B cell (primary cell): ENCODE measurements around the gene SOCS3. TPM values are rescaled to one million over a fixed set of nuclear protein-coding genes. Genes with fewer than 3 reads are reported as not detected.

Experiments
- ATAC-seq: fragments of 200-7000 bp; cut with Tn5 transposase; one replicate; pipeline ENCODE4 v1.10.0; 2021; ENCODE audit warnings: low read depth, mild to moderate bottlenecking, moderate number of reproducible peaks, moderate library complexity
- CTCF ChIA-PET: fragments of 350-600 bp; sonication (Branson Sonifier 250); formaldehyde crosslinking; loops from one replicate; lab custom pipeline; 2021; ENCODE audit warnings: antibody characterized with exemption, inconsistent platforms; lab: Charles Lee
- POLR2A ChIA-PET: fragments of 350-600 bp; sonication (Branson Sonifier 250); formaldehyde crosslinking; loops from one replicate; lab custom pipeline; 2021; ENCODE audit warnings: antibody characterized with exemption; lab: Charles Lee
- DNase-seq: peaks from one replicate; pipeline ENCODE4 v3.0.0; 2013
- H2AFZ ChIP-seq: 2 replicates; pipeline ENCODE4 v1.6.1; 2012; ENCODE audit warnings: mild to moderate bottlenecking, low read depth, low read length; ENCODE audit not compliant: insufficient read depth, poor library complexity, severe bottlenecking
- H3K27ac ChIP-seq, 2 donors: 1 replicate in 1 of 2; 2 replicates in 1 of 2; pipeline ENCODE4 v1.5.1; 2012 to 2013; ENCODE audit warnings: low read length in 2 of 2, mild to moderate bottlenecking in 2 of 2, moderate library complexity in 1 of 2
- H3K27me3 ChIP-seq, 4 experiments: fragments of 200-600 bp in 1 of 4; sonication (generic) in 1 of 4; replicated peaks in 1 of 4; 1 replicate in 2 of 4; 2 replicates in 2 of 4; pipeline versions ENCODE4 v1.6.1 to v1.7.0; 2013 to 2016; ENCODE audit warnings: low read length in 3 of 4, mild to moderate bottlenecking in 2 of 4, mixed read lengths in 1 of 4, moderate library complexity in 1 of 4; ENCODE audit not compliant: insufficient read depth in 4 of 4, control insufficient read depth in 3 of 4; ENCODE audit errors: control extremely low read depth in 1 of 4
- H3K36me3 ChIP-seq, 2 experiments: replicated peaks in 1 of 2; 1 replicate in 1 of 2; 2 replicates in 1 of 2; pipeline versions ENCODE4 v1.6.1 to v1.7.1; 2013; ENCODE audit warnings: low read length in 1 of 2; ENCODE audit not compliant: insufficient read depth in 2 of 2, control insufficient read depth in 1 of 2; ENCODE audit errors: control extremely low read depth in 1 of 2, extremely low read depth in 1 of 2
- H3K4me1 ChIP-seq, 2 donors: fragments of 200-600 bp in 1 of 2; sonication (generic) in 1 of 2; 1 replicate in 1 of 2; 2 replicates in 1 of 2; pipeline versions ENCODE4 v1.5.1 to v1.6.1; 2013 to 2017; ENCODE audit warnings: low read length in 2 of 2; ENCODE audit not compliant: control insufficient read depth in 2 of 2, insufficient read depth in 2 of 2
- H3K4me2 ChIP-seq: replicated peaks from 2 replicates; pipeline ENCODE3; 2012; ENCODE audit warnings: mild to moderate bottlenecking, low read depth, low read length; ENCODE audit not compliant: poor library complexity, severe bottlenecking
- H3K4me3 ChIP-seq, 5 experiments: fragments of 200-600 bp in 1 of 5; sonication (generic) in 1 of 5; 1 replicate in 3 of 5; 2 replicates in 2 of 5; pipeline versions ENCODE4 v1.5.1 to v1.7.0; 2011 to 2016; ENCODE audit warnings: low read length in 4 of 5, mild to moderate bottlenecking in 4 of 5, low read depth in 2 of 5, control low read depth in 1 of 5, moderate library complexity in 1 of 5; ENCODE audit not compliant: insufficient read depth in 1 of 5; ENCODE audit errors: control extremely low read depth in 1 of 5, extremely low read depth in 1 of 5
- H3K79me2 ChIP-seq: fragments of 200-600 bp; sonication (generic); one replicate; pipeline ENCODE4 v1.6.0; 2016; ENCODE audit warnings: low read length; ENCODE audit not compliant: control insufficient read depth, insufficient read depth
- H3K9ac ChIP-seq: fragments of 200-600 bp; sonication (generic); 2 replicates; pipeline ENCODE4 v1.6.1; 2017; ENCODE audit warnings: mild to moderate bottlenecking, low read length, moderate library complexity
- H3K9me3 ChIP-seq, 3 donors: one replicate each; pipeline versions ENCODE4 v1.6.1 to v1.7.1; 2013; ENCODE audit warnings: low read length in 2 of 3; ENCODE audit not compliant: control insufficient read depth in 2 of 3, insufficient read depth in 1 of 3; ENCODE audit errors: control extremely low read depth in 1 of 3
- H4K20me1 ChIP-seq: 2 replicates; pipeline ENCODE4 v1.6.0; 2012; ENCODE audit warnings: mild to moderate bottlenecking, low read length; ENCODE audit not compliant: insufficient read depth, control insufficient read depth, poor library complexity, severe bottlenecking
- H3K27ac Mint-ChIP-seq: one replicate; pipeline ENCODE4 v1.8.0; 2021; ENCODE audit warnings: mixed read lengths
- H3K27me3 Mint-ChIP-seq: one replicate; pipeline ENCODE4 v1.8.0; 2021; ENCODE audit warnings: mixed read lengths
- H3K4me1 Mint-ChIP-seq: one replicate; pipeline ENCODE4 v1.8.0; 2021; ENCODE audit warnings: mixed read lengths
- H3K4me3 Mint-ChIP-seq: one replicate; pipeline ENCODE4 v1.8.0; 2021; ENCODE audit warnings: mixed read lengths
- H3K9me3 Mint-ChIP-seq: one replicate; pipeline ENCODE4 v1.8.0; 2022; ENCODE audit warnings: mixed read lengths; ENCODE audit not compliant: insufficient read depth
- EZH2 ChIP-seq: IDR thresholded peaks from 2 replicates; pipeline ENCODE4 v1.6.1; 2012; ENCODE audit warnings: borderline replicate concordance, low read depth, mild to moderate bottlenecking, moderate library complexity, low read length; ENCODE audit not compliant: insufficient read depth, poor library complexity, severe bottlenecking
- WGBS: methylation state at CpG from one replicate; pipeline ENCODE4 v1.1.5; 2013; ENCODE audit warnings: missing lambda C conversion rate; ENCODE audit not compliant: insufficient coverage; 5-methylcytosine and 5-hydroxymethylcytosine counted together
- intact Hi-C: fragments of 100-400 bp; cut with micrococcal nuclease; formaldehyde crosslinking; loops from one replicate; pipeline ENCODE4 v1.10.0; 2022
- polyA plus RNA-seq: library from polyadenylated mRNA; depleted of rRNA; stranded (reverse); fragments of >200 nt; gene quantifications from 2 replicates; pipeline ENCODE4 v1.2.3, GENCODE V29; 2012
- total RNA-seq, 2 donors: library from RNA; stranded (reverse); fragments of 120-200 nt in 1 of 2; gene quantifications; 1 replicate in 1 of 2; 2 replicates in 1 of 2; pipeline versions ENCODE4 v1.2.3 to v1.2.4, GENCODE V29; 2013 to 2022
- TF ChIP-seq, protein P1 (sequence below): fragments of 200-600 bp; IDR thresholded peaks from one replicate; pipeline ENCODE4 v1.8.0; 2022; ENCODE audit warnings: antibody characterized with exemption, mild to moderate bottlenecking

SOCS3 gene
- total and polyA plus RNA-seq, 2 donors (not counting 1 experiment from before 2014, with no cell fraction given), result 41.8 to 67.6 TPM

GRCh38 chr17:78375401-78376151 is 15.7 kb upstream of the SOCS3 start:
- POLR2A ChIA-PET, result no interaction called here
- Mint-ChIP-seq H3K27ac (no peak overlapping the region), H3K27me3 (peaks cover 3% of the 10 kb centered on the region), H3K9me3 (no peaks in the 10 kb centered on the region), H3K4me3 (no peak overlapping the region), H3K4me1 (peaks cover 12% of the 10 kb centered on the region)
- H3K4me2 ChIP-seq, result no peak overlapping the region
- CTCF ChIA-PET, result interaction anchor here (1.7 to 3.0 kb wide), 2 partner anchors 13 to 125 kb away, joined by 4 to 7 read pairs; no protein-coding TSS in a partner anchor
- no peak overlapping the region for H3K9ac ChIP-seq
- H2AFZ ChIP-seq, result no peak overlapping the region
- peaks cover 31% of the 10 kb centered on the region for H3K79me2 ChIP-seq
- H3K27me3 ChIP-seq, result peaks cover 0 to 1% (median 0%) of the 10 kb centered on the region in 4 experiments
- ATAC-seq (no peak), DNase-seq (no peak)
- peaks cover 14% of the 10 kb centered on the region for H4K20me1 ChIP-seq
- intact Hi-C loops, result no loop called here
- 82% methylated on average over 6 of the region's 9 CpGs for WGBS
- H3K27ac ChIP-seq, result no peak overlapping the region
- H3K4me1 ChIP-seq, result peaks cover 11 to 19% of the 10 kb centered on the region in 2 donors
- H3K36me3 ChIP-seq, result no peaks in the 10 kb centered on the region
- no peaks in the 10 kb centered on the region for H3K9me3 ChIP-seq
- H3K4me3 ChIP-seq, result no peak overlapping the region
- no peak for TF ChIP-seq EZH2
- TF ChIP-seq, protein P1, sequence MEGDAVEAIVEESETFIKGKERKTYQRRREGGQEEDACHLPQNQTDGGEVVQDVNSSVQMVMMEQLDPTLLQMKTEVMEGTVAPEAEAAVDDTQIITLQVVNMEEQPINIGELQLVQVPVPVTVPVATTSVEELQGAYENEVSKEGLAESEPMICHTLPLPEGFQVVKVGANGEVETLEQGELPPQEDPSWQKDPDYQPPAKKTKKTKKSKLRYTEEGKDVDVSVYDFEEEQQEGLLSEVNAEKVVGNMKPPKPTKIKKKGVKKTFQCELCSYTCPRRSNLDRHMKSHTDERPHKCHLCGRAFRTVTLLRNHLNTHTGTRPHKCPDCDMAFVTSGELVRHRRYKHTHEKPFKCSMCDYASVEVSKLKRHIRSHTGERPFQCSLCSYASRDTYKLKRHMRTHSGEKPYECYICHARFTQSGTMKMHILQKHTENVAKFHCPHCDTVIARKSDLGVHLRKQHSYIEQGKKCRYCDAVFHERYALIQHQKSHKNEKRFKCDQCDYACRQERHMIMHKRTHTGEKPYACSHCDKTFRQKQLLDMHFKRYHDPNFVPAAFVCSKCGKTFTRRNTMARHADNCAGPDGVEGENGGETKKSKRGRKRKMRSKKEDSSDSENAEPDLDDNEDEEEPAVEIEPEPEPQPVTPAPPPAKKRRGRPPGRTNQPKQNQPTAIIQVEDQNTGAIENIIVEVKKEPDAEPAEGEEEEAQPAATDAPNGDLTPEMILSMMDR, result no peak

DNA sequence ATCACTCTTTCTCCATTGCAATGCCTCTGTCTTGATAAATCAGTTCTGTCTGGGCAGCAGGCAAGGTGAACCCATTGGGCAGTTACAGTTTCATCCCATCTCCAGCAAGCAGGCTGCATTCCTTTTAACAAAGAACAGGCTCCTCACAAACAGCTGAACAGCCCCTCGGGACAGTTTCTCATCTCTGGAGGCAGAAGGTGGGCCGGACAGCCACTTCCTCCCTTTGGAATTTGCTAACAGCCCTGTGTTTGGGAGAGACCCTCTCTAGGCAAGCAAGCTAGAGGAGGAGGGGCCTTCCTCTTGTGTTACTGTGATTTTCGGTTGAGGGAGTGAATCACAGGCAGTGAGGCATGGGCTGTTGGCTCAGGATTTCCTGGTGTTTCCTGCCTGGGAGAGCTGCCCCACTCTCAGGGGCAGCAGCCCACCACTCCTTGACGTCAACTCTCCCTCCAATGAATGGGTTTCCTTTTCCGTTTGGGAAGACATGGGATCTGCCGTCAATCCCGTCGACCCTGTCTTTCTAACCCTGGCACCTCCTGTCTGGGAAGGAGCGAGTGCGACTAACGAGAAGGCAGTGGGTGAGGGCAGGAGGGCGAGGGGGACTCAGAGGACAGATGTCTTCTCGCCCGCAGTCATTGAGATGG is 14.9 kb upstream of the SOCS3 start:
- DNase-seq, result no peak

More for the DNA sequence above, 14.9 kb upstream of the SOCS3 start:
- H3K4me3 Mint-ChIP-seq, result no peak overlapping the region
- H3K36me3 ChIP-seq, result no peaks in the 10 kb centered on the region
- TF ChIP-seq, protein P1, result no peak
- no peak for TF ChIP-seq EZH2
- H3K4me1 Mint-ChIP-seq, result peaks cover 6% of the 10 kb centered on the region
- H3K27me3 ChIP-seq, result peaks cover 0 to 3% (median 0%) of the 10 kb centered on the region in 4 experiments
- intact Hi-C loops, result no loop called here
- ChIA-PET CTCF (interaction anchor here (0.9 to 1.7 kb wide), 2 partner anchors 48 to 125 kb away, joined by 3 to 4 read pairs; no protein-coding TSS in a partner anchor), POLR2A (no interaction called here)
- H3K27ac Mint-ChIP-seq, result no peak overlapping the region
- no peak overlapping the region for H3K27ac ChIP-seq
- H3K9me3 Mint-ChIP-seq, result no peaks in the 10 kb centered on the region
- H4K20me1 ChIP-seq, result peaks cover 10% of the 10 kb centered on the region
- H3K79me2 ChIP-seq, result peaks cover 23% of the 10 kb centered on the region
- ATAC-seq, result no peak
- no peak overlapping the region for H3K9ac ChIP-seq
- no peak overlapping the region for H3K4me2 ChIP-seq
- H3K9me3 ChIP-seq, result no peaks in the 10 kb centered on the region
- 88% methylated on average over 12 of the region's 14 CpGs for WGBS
- no peak overlapping the region for H2AFZ ChIP-seq
- H3K27me3 Mint-ChIP-seq, result peaks cover 3% of the 10 kb centered on the region
- no peak overlapping the region for H3K4me3 ChIP-seq
- peaks cover 11 to 15% of the 10 kb centered on the region in 2 donors for H3K4me1 ChIP-seq
